GM19463 (cell line): ENCODE results near the gene OIP5.
"Not testable (repeated sequence)": the region's sequence is repeated elsewhere in the genome, so short reads cannot be mapped to it uniquely, and the experiment has no call there.

Source experiments
- ATAC-seq: cut with Tn5 transposase; IDR thresholded peaks from one replicate; pipeline ENCODE4 v1.9.1; 2021; ENCODE audit warnings: mild to moderate bottlenecking, moderate library complexity; ENCODE audit not compliant: unreplicated experiment

Gene OIP5

DNA sequence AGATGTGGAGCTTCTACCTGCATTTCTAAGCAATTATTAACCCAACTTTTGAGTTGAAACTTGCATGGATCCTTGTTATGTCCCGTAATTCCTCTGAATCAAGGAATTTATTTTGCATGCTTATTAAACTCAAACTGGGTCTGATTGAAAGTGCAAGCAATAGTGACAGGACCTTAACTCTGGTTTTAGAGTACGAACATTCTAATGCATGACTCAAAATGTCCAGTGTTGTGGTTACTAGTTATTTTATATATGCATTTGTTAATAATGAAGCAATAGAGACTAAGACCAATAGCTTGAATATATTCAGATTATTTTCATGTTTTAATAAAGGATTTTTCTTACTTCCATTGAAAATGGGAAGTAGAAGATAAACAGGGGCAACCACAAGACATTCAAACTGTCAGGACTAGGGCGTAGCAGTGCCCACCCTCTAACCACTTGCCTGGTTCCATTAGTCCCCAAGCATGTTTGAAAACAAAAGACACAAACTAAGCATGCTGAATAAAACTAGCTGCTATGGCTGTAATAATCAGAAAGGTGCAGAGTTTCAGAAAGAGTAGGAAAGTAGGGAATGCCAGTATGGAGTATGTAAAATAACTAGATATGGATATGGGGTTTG, 28.1 kb downstream of the OIP5 start:
- no peak for ATAC-seq

DNA sequence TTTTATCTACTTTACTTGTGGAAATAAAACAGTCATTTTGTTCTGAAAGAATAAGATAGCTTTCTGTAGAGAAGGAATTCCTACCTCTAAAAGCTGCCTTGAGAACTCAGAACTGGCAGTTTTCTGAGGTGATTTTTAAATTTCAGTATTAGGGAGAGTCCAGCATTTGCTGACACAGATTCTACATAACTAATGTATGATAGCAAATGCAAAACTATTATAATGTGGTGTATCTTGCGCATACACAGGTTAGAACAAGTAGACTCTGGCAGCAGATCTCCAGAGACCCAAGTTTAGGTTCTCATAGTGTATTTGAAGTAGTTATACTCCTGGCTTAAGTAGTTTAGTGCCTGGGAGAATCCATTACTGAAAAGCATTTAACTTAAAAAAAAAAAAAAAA, 30.8 kb downstream of the OIP5 start:
- ATAC-seq: no peak

GRCh38 chr15:41301139-41301538, 31.3 kb downstream of the OIP5 start:
- ATAC-seq: not testable (repeated sequence)

- no peak for ATAC-seq
Measured at GRCh38 chr15:41292521-41292920, 39.9 kb downstream of the OIP5 start.

DNA sequence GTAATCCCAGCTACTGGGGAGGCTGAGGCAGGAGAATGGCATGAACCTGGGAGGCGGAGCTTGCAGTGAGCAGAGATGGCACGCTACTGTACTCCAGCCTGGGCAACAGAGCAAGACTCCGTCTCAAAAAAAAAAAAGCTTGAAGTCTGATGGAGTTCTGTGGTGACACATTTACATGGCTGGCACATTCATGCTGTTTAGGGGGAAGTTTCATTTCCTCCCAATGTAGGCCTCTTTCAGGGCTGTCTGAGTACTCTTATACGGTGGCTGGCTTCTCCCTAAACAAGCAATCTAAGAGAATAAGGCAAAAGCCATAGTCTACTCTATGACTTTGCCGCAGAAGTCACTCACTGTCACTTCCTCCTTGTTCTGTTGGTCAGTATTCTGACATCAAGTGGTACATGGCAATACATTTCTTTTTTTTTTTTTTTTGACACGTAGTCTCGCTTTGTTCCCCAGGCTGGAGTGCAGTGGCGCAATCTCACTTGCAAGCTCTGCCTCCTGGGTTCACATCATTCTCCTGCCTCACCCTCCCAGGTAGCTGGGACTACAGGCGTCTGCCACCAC, 41.2 kb downstream of the OIP5 start:
- ATAC-seq: peak; percentile 84

DNA sequence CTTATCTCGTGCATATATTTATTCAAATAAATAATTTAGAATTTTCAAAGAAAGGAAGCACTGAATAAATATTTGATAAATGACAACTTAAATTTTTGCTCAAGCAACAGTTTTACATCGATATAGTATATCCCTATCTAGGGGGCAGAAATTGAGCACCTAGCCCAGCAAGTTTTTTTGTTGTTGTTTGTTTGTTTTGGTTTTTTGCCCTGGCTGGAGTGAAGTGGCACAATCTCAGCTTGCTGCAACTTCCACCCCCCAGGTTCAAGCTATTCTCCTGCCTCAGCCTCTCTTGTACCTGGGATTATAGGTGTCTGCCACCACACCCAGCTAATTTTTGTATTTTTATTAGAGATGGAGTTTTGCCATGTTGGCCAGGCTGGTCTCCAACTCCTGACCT, 42.4 kb downstream of the OIP5 start:
- no peak for ATAC-seq

- ATAC-seq: no peak
Measured at GRCh38 chr15:41288464-41288863, 43.9 kb downstream of the OIP5 start.

GRCh38 chr15:41286665-41287333, 45.6 kb downstream of the OIP5 start:
- ATAC-seq: no peak

- ATAC-seq: no peak
Measured at GRCh38 chr15:41285285-41285684, 47.1 kb downstream of the OIP5 start.

GRCh38 chr15:41284427-41285177, 47.8 kb downstream of the OIP5 start:
- ATAC-seq: no peak

GRCh38 chr15:41283653-41284426, 48.6 kb downstream of the OIP5 start:
- ATAC-seq: peak; percentile 98

- ATAC-seq: not testable (repeated sequence)
Measured at GRCh38 chr15:41282980-41283652, 49.3 kb downstream of the OIP5 start.

DNA sequence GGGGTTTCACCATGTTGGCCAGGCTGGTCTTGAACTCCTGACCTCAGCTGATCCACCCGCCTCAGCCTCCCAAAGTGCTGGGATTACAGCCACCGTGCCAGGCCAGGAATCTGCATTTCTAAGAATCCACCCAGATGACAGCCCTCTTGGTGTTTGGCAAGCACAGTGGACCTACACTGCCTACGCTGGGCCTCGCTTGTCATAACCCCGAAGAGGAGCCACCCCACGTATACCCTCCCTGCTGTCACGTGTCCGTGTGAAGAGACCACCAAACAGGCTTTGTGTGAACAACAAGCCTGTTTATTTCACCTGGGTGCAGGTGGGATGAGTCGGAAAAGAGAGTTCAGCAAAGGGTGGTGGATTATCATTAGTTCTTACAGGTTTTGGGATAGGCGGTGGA, 50.0 kb downstream of the OIP5 start:
- ATAC-seq: not testable (repeated sequence)

- no peak for ATAC-seq
Measured at GRCh38 chr15:41281236-41281635, 51.2 kb downstream of the OIP5 start.

- ATAC-seq: no peak
Measured at GRCh38 chr15:41279535-41280283, 52.7 kb downstream of the OIP5 start.

DNA sequence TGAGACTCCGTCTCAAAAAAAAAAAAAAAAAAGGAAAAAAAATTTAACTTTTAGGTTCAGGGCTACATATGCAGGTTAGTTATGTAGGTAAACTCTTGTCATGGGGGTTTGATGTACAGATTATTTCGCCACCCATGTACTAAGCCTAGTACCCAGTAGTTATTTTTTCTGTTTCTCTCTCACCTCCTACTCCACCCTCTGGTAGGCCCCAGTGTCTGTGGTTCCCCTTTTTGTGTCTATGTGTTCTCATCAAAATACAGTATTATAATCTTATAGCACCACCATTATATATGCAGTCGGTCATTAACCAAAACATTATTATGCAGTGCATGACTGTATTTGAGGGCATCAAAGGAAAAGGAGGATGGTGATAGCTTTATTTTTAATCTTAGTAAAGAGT, 54.1 kb downstream of the OIP5 start:
- ATAC-seq: no peak

DNA sequence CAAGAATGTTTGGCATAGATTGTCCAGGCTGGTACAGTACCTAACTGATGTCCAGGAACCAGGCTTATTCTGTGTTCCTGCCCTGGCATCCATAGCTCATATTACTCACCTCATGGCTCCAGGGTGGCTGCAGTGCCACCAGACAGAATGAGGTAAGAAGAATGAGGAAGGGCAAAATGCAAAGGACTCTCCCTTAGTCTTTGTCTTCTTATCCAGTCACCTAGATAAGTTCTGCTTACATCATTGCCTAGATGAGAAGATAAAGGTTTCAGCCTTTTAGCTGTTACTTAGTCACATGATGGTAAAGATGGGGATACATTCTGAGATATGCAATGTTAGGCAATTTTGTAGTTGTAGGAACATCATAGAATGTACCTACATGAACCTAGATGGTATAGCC, 55.6 kb downstream of the OIP5 start:
- ATAC-seq: no peak

GRCh38 chr15:41269887-41270286, 62.5 kb downstream of the OIP5 start:
- no peak for ATAC-seq

DNA sequence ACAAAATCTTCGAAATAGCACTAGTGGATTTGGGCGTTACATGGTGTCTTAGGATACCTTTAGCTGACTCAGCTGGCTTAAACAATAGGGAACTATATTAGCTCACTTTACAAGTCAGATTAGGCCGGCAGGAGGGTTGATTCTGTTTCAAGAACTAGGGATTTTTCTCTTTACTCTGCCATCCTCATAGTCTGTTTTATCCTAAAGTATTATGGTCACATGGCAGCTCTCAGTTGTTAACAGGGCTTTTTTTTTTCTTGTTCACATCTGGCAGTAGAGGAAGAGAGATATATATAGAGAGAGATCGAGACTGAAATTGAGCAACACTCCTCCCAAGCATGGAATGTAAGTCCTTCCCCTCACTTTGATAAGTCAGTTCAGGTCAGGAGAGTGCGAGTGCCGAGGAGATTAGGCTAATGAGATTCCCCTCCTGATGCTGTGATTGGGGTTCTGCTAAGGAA, 68.5 kb downstream of the OIP5 start:
- ATAC-seq: no peak

DNA sequence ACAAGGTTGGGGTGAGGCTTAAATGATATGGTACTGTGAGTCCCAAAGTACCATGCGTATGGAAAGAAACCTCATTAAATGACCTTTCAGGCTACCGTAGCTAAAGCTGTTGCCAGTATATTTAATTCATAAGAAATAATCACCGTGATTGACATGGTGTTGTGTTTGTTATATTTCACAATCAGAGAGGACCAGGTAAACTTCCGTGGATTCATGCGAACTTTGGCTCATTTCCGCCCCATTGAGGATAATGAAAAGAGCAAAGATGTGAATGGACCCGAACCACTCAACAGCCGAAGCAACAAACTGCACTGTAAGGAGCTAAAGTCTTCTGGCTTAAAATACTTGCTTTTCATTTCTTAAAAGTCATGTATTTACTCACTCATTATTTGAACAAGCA, 69.8 kb downstream of the OIP5 start:
- no peak for ATAC-seq
